HG03108 (cell line): ENCODE results near the gene RAB36.

Source experiments
- ATAC-seq: cut with Tn5 transposase; IDR thresholded peaks from one replicate; pipeline ENCODE4 v1.9.1; 2021; ENCODE audit warnings: moderate library complexity; ENCODE audit not compliant: unreplicated experiment

RAB36 gene

GRCh38 chr22:23120415-23120899 is 24.8 kb upstream of the RAB36 start:
- ATAC-seq: no peak

- no peak for ATAC-seq
Measured at GRCh38 chr22:23121000-23121421, 24.3 kb upstream of the RAB36 start.

- ATAC-seq: no peak
Measured at GRCh38 chr22:23121424-23121823, 23.9 kb upstream of the RAB36 start.

- ATAC-seq: no peak
Measured at GRCh38 chr22:23122216-23122957, 22.9 kb upstream of the RAB36 start.

- ATAC-seq: no peak
Measured at GRCh38 chr22:23122992-23123803, 22.1 kb upstream of the RAB36 start.

GRCh38 chr22:23123804-23124254 is 21.4 kb upstream of the RAB36 start:
- ATAC-seq: no peak

GRCh38 chr22:23124611-23125511 is 20.4 kb upstream of the RAB36 start:
- no peak for ATAC-seq

- ATAC-seq: no peak
Measured at GRCh38 chr22:23125512-23126103, 19.7 kb upstream of the RAB36 start.

GRCh38 chr22:23126165-23127054 is 18.9 kb upstream of the RAB36 start:
- ATAC-seq: no peak

- no peak for ATAC-seq
Measured at GRCh38 chr22:23127055-23127756, 18.1 kb upstream of the RAB36 start.

- ATAC-seq: no peak
Measured at GRCh38 chr22:23127788-23128187, 17.5 kb upstream of the RAB36 start.

GRCh38 chr22:23128269-23129108 is 16.8 kb upstream of the RAB36 start:
- no peak for ATAC-seq

- ATAC-seq: no peak
Measured at GRCh38 chr22:23129149-23129548, 16.1 kb upstream of the RAB36 start.

GRCh38 chr22:23130697-23131096 is 14.6 kb upstream of the RAB36 start:
- ATAC-seq: no peak

GRCh38 chr22:23131931-23132330 is 13.3 kb upstream of the RAB36 start:
- ATAC-seq: no peak

- no peak for ATAC-seq
Measured at GRCh38 chr22:23132376-23133091, 12.7 kb upstream of the RAB36 start.

GRCh38 chr22:23133922-23134321 is 11.4 kb upstream of the RAB36 start:
- no peak for ATAC-seq
